OCI-M1 (cell line): ENCODE results near the gene LOXL3.
"Not testable (repeated sequence)": the region's sequence is repeated elsewhere in the genome, so short reads cannot be mapped to it uniquely, and the experiment has no call there.

Experiments
- DNase-seq: peaks from one replicate; lab custom pipeline; 2025; lab: John Stamatoyannopoulos, UW

The LOXL3 gene

GRCh38 chr2:74573747-74574562 lies 20.2 kb upstream of the LOXL3 start:
- DNase-seq = peak; percentile 83

GRCh38 chr2:74572178-74572925 lies 18.6 kb upstream of the LOXL3 start:
- DNase-seq = no peak

- no peak for DNase-seq
Observed at GRCh38 chr2:74571058-74571457, 17.3 kb upstream of the LOXL3 start.

GRCh38 chr2:74569686-74570085 lies 15.9 kb upstream of the LOXL3 start:
- no peak for DNase-seq

GRCh38 chr2:74567881-74568280 lies 14.1 kb upstream of the LOXL3 start:
- DNase-seq = no peak

GRCh38 chr2:74566754-74567085 lies 13.0 kb upstream of the LOXL3 start:
- DNase-seq = no peak

GRCh38 chr2:74566076-74566753 lies 12.5 kb upstream of the LOXL3 start:
- no peak for DNase-seq

GRCh38 chr2:74564222-74564621 lies 10.5 kb upstream of the LOXL3 start:
- no peak for DNase-seq

GRCh38 chr2:74562126-74562775 lies 8.5 kb upstream of the LOXL3 start:
- no peak for DNase-seq

- DNase-seq = not testable (repeated sequence)
Observed at GRCh38 chr2:74561022-74561421, 7.3 kb upstream of the LOXL3 start.

- no peak for DNase-seq
Observed at GRCh38 chr2:74560591-74560990, 6.8 kb upstream of the LOXL3 start.

GRCh38 chr2:74559912-74560311 lies 6.2 kb upstream of the LOXL3 start:
- DNase-seq = no peak

GRCh38 chr2:74558284-74559230 lies 4.8 kb upstream of the LOXL3 start:
- no peak for DNase-seq

- no peak for DNase-seq
Observed at GRCh38 chr2:74556831-74557370, 3.2 kb upstream of the LOXL3 start.

GRCh38 chr2:74556159-74556558 lies 2.4 kb upstream of the LOXL3 start:
- no peak for DNase-seq

GRCh38 chr2:74555610-74556103 lies 1.9 kb upstream of the LOXL3 start:
- DNase-seq = no peak

- DNase-seq = peak; percentile 58
Observed at GRCh38 chr2:74554820-74555531, 1.2 kb upstream of the LOXL3 start.

- DNase-seq = no peak
Observed at GRCh38 chr2:74552914-74553811, 579 bp downstream of the LOXL3 start.
